Stomach (tissue), 9 donors: Measurements from ENCODE around the gene EVI5L. TPM values are rescaled to one million over a fixed set of nuclear protein-coding genes. Genes with fewer than 3 reads are reported as not detected.

Experiments used
- DNase-seq, 2 donors: peaks; one replicate each; pipeline versions ENCODE4 v3.0.0 to v3.0.0-alpha.2; 2013 to 2019
- H3K27ac ChIP-seq, 5 donors: fragments of 200-600 bp in 4 of 5; sonication (generic) in 4 of 5; one replicate each; pipeline ENCODE4 v1.5.1; 2013 to 2019; ENCODE audit warnings: mild to moderate bottlenecking in 1 of 5, moderate library complexity in 1 of 5
- H3K27me3 ChIP-seq, 3 donors: fragments of 200-600 bp; sonication (generic); one replicate each; pipeline ENCODE4 v1.5.1; 2017 to 2019; ENCODE audit warnings: mixed run types in 1 of 3
- H3K36me3 ChIP-seq, 4 donors: fragments of 200-600 bp; sonication (generic); 1 replicate in 3 of 4; 2 replicates in 1 of 4; pipeline ENCODE4 v1.5.1; 2016 to 2019
- H3K4me1 ChIP-seq, 4 donors: fragments of 200-600 bp; sonication (generic); one replicate each; pipeline ENCODE4 v1.5.1; 2016 to 2019
- H3K4me3 ChIP-seq, 4 donors: fragments of 200-600 bp; sonication (generic) in 3 of 4; one replicate each; pipeline ENCODE4 v1.5.1; 2016 to 2019; ENCODE audit warnings: mild to moderate bottlenecking in 1 of 4
- H3K9me3 ChIP-seq, 4 donors: fragments of 200-600 bp; sonication (generic); one replicate each; pipeline ENCODE4 v1.5.1; 2016 to 2019
- EP300 ChIP-seq: sonication (generic); formaldehyde crosslinking; IDR thresholded peaks from one replicate; pipeline ENCODE4 v1.6.1; 2017; ENCODE audit warnings: antibody characterized with exemption
- POLR2A ChIP-seq, 4 donors: fragments of 450-650 bp; IDR thresholded peaks; one replicate each; pipeline ENCODE4 v1.6.1; 2016; ENCODE audit warnings: antibody characterized with exemption in 4 of 4, control low read depth in 2 of 4, mild to moderate bottlenecking in 1 of 4, moderate library complexity in 1 of 4
- POLR2AphosphoS5 ChIP-seq, 3 donors: sonication (generic); formaldehyde crosslinking; IDR thresholded peaks; one replicate each; pipeline ENCODE4 v1.6.1; 2016; ENCODE audit warnings: antibody characterized with exemption in 3 of 3
- WGBS, 5 donors: extraction: QIAGEN DNeasy Blood & Tissue Kit in 3 of 5; methylation state at CpG; one replicate each; pipeline versions ENCODE4 v1.1.5 to v1.1.7; 2013 to 2018; 5-methylcytosine and 5-hydroxymethylcytosine counted together
- intact Hi-C: fragments of 100-400 bp; cut with DNase I; formaldehyde crosslinking; loops from one replicate; pipeline ENCODE4 v1.15.1; 2023; ENCODE audit warnings: low total_unique reads
- polyA plus RNA-seq, 3 donors: library from polyadenylated mRNA; stranded (reverse); fragments of 200-250 nt; gene quantifications; one replicate each; pipeline ENCODE4 v1.2.3, GENCODE V29; 2013
- total RNA-seq, 5 donors: library from RNA; depleted of rRNA; stranded (reverse); fragments of >200 nt; gene quantifications; one replicate each; pipeline versions ENCODE4 v1.1.0 to v1.2.3, GENCODE V29; 2014 to 2016
- TF ChIP-seq, protein P1 (sequence below), 7 experiments: fragments of 450-650 bp in 4 of 7; fragments of 200-600 bp in 3 of 7; sonication (generic) in 3 of 7; IDR thresholded peaks; one replicate each; pipeline ENCODE4 v1.5.1; 2016 to 2019; ENCODE audit warnings: antibody characterized with exemption in 7 of 7, control low read depth in 2 of 7, mild to moderate bottlenecking in 1 of 7
- donor health status: healthy with polysubstance abuse.
- donor health status: Bipolar disorder and iron deficiency.
- donor health status: healthy.

The EVI5L gene
- total and polyA plus RNA-seq, 8 donors: 4.9 to 31.6 (median 8.4) TPM

DNA sequence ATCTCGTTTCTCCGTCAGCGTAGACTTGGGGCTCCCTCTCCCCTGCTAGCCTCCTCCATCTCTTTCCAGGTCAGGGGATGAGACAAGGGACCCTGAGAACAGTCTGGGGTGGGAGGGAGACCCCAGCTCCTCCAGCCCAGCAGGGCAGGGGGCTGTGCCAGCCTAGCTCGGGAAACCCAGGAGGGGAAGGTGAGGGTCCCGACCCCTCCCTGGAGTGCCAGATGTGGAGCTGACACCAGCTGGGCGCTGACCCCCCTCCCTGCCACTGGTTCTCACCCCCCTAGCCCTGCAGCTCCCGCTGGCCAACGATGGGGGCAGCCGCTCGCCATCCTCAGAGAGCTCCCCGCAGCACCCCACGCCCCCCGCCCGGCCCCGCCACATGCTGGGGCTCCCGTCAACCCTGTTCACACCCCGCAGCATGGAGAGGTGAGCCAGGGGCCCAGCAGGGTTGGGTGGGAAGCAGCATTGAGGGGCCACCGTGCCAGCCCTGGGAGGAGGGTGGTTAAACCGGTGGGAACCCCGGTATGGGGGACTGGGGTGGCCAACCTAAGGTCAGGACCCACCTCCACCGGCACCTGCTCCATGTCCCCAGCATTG lies 79.6 kb downstream of the EVI5L start:
- Histone ChIP-seq H3K27me3 (peaks cover 0 to 30% (median 4%) of the 10 kb centered on the region in 3 donors), H3K27ac (no peak overlapping the region), H3K4me3 (no peak overlapping the region), H3K36me3 (peaks cover 47 to 83% (median 76%) of the 10 kb centered on the region in 4 donors), H3K9me3 (no peaks in the 10 kb centered on the region), H3K4me1 (peaks cover 22 to 44% (median 30%) of the 10 kb centered on the region in 4 donors)
- intact Hi-C loops: no loop called here
- TF ChIP-seq POLR2A (IDR thresholded peaks at IDR 0.05) (no peak), EP300 (no peak), POLR2AphosphoS5 (IDR thresholded peaks at IDR 0.05) (no peak)
- TF ChIP-seq, protein P1, sequence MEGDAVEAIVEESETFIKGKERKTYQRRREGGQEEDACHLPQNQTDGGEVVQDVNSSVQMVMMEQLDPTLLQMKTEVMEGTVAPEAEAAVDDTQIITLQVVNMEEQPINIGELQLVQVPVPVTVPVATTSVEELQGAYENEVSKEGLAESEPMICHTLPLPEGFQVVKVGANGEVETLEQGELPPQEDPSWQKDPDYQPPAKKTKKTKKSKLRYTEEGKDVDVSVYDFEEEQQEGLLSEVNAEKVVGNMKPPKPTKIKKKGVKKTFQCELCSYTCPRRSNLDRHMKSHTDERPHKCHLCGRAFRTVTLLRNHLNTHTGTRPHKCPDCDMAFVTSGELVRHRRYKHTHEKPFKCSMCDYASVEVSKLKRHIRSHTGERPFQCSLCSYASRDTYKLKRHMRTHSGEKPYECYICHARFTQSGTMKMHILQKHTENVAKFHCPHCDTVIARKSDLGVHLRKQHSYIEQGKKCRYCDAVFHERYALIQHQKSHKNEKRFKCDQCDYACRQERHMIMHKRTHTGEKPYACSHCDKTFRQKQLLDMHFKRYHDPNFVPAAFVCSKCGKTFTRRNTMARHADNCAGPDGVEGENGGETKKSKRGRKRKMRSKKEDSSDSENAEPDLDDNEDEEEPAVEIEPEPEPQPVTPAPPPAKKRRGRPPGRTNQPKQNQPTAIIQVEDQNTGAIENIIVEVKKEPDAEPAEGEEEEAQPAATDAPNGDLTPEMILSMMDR (IDR thresholded peaks at IDR 0.05): no peak
- DNase-seq: no peak
- WGBS, 5 donors: 88 to 95% (median 94%) methylated on average over 4 to 21 of the region's 21 CpGs

DNA sequence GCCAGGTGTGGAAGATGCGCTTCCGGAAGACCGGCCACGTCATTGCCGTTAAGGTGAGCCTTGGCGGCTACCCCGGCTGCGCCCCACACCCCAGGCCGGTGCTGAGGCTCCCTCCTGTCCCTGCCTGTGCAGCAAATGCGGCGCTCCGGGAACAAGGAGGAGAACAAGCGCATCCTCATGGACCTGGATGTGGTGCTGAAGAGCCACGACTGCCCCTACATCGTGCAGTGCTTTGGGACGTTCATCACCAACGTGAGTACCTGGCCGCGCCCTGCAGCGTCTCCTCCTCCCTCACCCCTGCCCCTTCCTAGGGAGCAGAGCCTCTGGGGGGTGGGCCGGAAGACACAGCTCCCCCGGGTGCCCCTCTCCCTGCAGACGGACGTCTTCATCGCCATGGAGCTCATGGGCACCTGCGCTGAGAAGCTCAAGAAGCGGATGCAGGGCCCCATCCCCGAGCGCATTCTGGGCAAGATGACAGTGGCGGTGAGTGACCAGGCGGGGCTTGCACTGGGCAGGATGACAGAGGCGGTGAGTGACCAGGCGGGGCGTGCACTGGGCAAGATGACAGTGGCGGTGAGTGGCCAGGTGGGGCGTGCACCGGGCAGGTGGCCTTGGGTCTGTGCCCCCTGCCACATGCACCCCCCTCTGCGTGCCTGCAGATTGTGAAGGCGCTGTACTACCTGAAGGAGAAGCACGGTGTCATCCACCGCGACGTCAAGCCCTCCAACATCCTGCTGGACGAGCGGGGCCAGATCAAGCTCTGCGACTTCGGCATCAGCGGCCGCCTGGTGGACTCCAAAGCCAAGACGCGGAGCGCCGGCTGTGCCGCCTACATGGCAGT lies 80.5 kb downstream of the EVI5L start:
- no peak for DNase-seq
- TF ChIP-seq EP300 (no peak), POLR2A (IDR thresholded peaks at IDR 0.05) (no peak), POLR2AphosphoS5 (IDR thresholded peaks at IDR 0.05) (no peak)
- TF ChIP-seq, protein P1 (IDR thresholded peaks at IDR 0.05): no peak

DNA sequence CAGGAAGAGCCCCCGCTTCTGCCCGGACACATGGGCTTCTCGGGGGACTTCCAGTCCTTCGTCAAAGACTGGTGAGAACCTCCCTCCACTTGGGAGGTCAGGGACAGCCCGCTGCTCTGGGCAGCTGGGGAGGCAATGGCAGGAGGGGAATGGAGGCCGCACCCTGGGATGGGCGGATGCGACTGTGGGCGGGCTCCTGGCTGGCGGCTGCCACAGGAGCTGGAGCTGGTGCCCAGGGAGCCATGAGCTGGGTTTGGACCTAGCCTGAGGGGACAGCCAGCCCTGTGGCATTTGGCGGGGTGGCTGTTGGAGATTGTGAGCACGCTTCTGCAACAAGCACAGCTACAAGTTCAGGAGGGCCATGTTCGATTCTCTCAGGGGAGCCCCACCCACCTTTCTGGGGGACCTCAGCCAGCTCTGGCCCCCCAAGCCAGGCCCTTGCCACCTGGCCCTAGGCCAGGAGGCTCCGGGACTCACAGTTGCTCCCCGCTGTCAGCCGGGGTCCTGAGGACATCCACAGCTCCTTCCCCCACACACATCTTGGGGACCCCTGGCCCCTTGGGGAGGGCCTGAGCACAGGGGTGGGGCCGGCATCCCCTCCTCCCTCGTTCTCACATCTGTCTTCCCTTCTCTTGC lies 81.6 kb downstream of the EVI5L start:
- Histone ChIP-seq H3K27ac (no peak overlapping the region), H3K27me3 (peaks cover 5 to 51% (median 25%) of the 10 kb centered on the region in 3 donors), H3K9me3 (no peaks in the 10 kb centered on the region), H3K36me3 (peaks cover 40 to 68% (median 60%) of the 10 kb centered on the region in 4 donors), H3K4me1 (peaks cover 13 to 45% (median 21%) of the 10 kb centered on the region in 4 donors), H3K4me3 (no peak overlapping the region)
- no peak for DNase-seq
- TF ChIP-seq POLR2AphosphoS5 (IDR thresholded peaks at IDR 0.05) (no peak), EP300 (no peak), POLR2A (IDR thresholded peaks at IDR 0.05) (no peak)
- TF ChIP-seq, protein P1 (IDR thresholded peaks at IDR 0.05): no peak
- WGBS, 5 donors: 84 to 92% (median 89%) methylated on average over 11 to 18 of the region's 18 CpGs
- intact Hi-C loops: no loop called here

More for the DNA sequence above, 80.5 kb downstream of the EVI5L start:
- H3K4me1 ChIP-seq: peaks cover 12 to 44% (median 21%) of the 10 kb centered on the region in 4 donors
- H3K27ac ChIP-seq: no peak overlapping the region
- no peak overlapping the region for H3K4me3 ChIP-seq
- 92 to 94% (median 93%) methylated on average over 25 to 54 of the region's 54 CpGs for WGBS, 5 donors
- intact Hi-C loops: no loop called here
- H3K27me3 ChIP-seq: peaks cover 0 to 40% (median 14%) of the 10 kb centered on the region in 3 donors
- H3K36me3 ChIP-seq: peaks cover 47 to 78% (median 71%) of the 10 kb centered on the region in 4 donors
- H3K9me3 ChIP-seq: no peaks in the 10 kb centered on the region

DNA sequence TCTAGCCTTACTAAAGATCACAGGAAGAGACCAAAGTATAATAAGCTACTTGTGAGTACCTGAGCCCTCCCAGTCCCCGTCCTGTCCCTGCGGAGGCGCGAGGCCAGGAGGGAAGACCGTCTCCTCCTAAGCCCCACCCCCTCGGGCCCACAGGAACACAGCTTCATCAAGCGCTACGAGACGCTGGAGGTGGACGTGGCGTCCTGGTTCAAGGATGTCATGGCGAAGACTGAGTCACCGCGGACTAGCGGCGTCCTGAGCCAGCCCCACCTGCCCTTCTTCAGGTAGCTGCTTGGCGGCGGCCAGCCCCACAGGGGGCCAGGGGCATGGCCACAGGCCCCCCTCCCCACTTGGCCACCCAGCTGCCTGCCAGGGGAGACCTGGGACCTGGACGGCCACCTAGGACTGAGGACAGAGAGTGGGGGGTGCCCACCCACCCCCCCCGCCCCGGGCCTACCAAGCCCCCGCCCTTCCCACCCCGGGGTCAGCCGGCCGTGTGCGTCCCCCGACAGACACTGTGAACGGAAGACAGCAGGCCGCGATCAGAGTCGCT lies 82.2 kb downstream of the EVI5L start:
- intact Hi-C loops: no loop called here
- Histone ChIP-seq H3K27ac (no peak overlapping the region), H3K27me3 (peaks cover 7 to 57% (median 31%) of the 10 kb centered on the region in 3 donors), H3K36me3 (peaks cover 40 to 63% (median 56%) of the 10 kb centered on the region in 4 donors), H3K4me1 (peaks cover 18 to 45% (median 23%) of the 10 kb centered on the region in 4 donors), H3K4me3 (no peak overlapping the region), H3K9me3 (no peaks in the 10 kb centered on the region)
- TF ChIP-seq EP300 (no peak), POLR2A (IDR thresholded peaks at IDR 0.05) (no peak), POLR2AphosphoS5 (IDR thresholded peaks at IDR 0.05) (no peak)
- TF ChIP-seq, protein P1 (IDR thresholded peaks at IDR 0.05): no peak
- WGBS, 5 donors: 91 to 92% (median 91%) methylated on average over 21 to 31 of the region's 31 CpGs
- DNase-seq: no peak
